ENCODE measurements around the gene NCKAP5.

DNA sequence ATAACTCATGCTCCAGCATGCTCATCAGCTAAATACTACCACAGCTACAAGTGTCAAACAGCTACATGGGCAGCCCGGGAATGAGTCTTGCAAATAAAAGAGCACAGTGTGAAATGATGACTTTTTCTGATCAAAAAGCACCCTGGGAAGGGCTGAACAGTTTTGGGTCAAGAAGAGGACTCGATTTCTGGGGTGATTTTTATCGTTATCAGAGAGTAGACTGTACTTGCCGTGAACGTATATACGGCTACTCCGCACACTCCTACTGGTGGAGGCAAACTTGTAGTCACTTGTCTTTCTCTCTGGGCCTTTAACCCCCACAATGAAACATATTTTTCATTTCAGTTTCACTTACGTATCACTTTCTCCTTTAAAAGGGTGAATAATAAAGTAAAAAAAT, 54.4 kb downstream of the NCKAP5 start:
- TF ChIP-seq EZH2phosphoT487 (IDR thresholded peaks at IDR 0.05; ENCODE audit: insufficient read depth, low read depth) (no peak), EZH2 (IDR thresholded peaks at IDR 0.05; ENCODE audit: insufficient read depth, poor library complexity, severe bottlenecking) (no peak)

Data from GM23248 (cell line).